H54 (cell line): ENCODE results near the gene TMEFF1.

Experiments
- DNase-seq: peaks from one replicate; pipeline ENCODE4 v3.0.0; 2011; ENCODE audit warnings: low spot score, mixed read lengths; ENCODE audit not compliant: insufficient read length
- FAIRE-seq: peaks from 3 replicates; lab custom pipeline; 2011; peaks lifted over from hg19 to GRCh38; lab: Jason Lieb, UNC
- POLR2A ChIP-seq: IDR thresholded peaks from 2 replicates; pipeline ENCODE4 v1.6.1; 2011; ENCODE audit warnings: low read depth, mild to moderate bottlenecking, low read length

Gene TMEFF1

GRCh38 chr9:100581661-100582060 lies 108.7 kb downstream of the TMEFF1 start:
- TF ChIP-seq POLR2A: no peak
- FAIRE-seq: no peak
- no peak for DNase-seq

GRCh38 chr9:100583014-100583802 lies 110.3 kb downstream of the TMEFF1 start:
- no peak for TF ChIP-seq POLR2A
- DNase-seq (no peak), FAIRE-seq (no peak)

- no peak for DNase-seq
- no peak for TF ChIP-seq POLR2A
- FAIRE-seq: no peak
These were observed 112.0 kb downstream of the TMEFF1 start for GRCh38 chr9:100584951-100585350.

GRCh38 chr9:100586093-100586492 lies 113.1 kb downstream of the TMEFF1 start:
- no peak for DNase-seq
- TF ChIP-seq POLR2A: no peak
- FAIRE-seq: no peak

- peak; percentile 27 for DNase-seq
- FAIRE-seq: peak; percentile 84
- no peak for TF ChIP-seq POLR2A
These were observed 114.4 kb downstream of the TMEFF1 start for GRCh38 chr9:100587375-100587774.

GRCh38 chr9:100589582-100589981 lies 116.6 kb downstream of the TMEFF1 start:
- no peak for DNase-seq
- TF ChIP-seq POLR2A: no peak

GRCh38 chr9:100590481-100590880 lies 117.5 kb downstream of the TMEFF1 start:
- TF ChIP-seq POLR2A: no peak
- DNase-seq (peak; percentile 34), FAIRE-seq (peak; percentile 67)

More at GRCh38 chr9:100589582-100589981, 116.6 kb downstream of the TMEFF1 start:
- peak; percentile 86 for FAIRE-seq

GRCh38 chr9:100591139-100591538 lies 118.2 kb downstream of the TMEFF1 start:
- DNase-seq: no peak
- no peak for FAIRE-seq
- TF ChIP-seq POLR2A: no peak

- no peak for TF ChIP-seq POLR2A
- no peak for FAIRE-seq
- DNase-seq: no peak
These were observed 118.9 kb downstream of the TMEFF1 start for GRCh38 chr9:100591639-100592412.

- TF ChIP-seq POLR2A: no peak
- DNase-seq (peak; percentile 32), FAIRE-seq (peak; percentile 84)
These were observed 122.6 kb downstream of the TMEFF1 start for GRCh38 chr9:100595391-100596199.

GRCh38 chr9:100597236-100597635 lies 124.3 kb downstream of the TMEFF1 start:
- FAIRE-seq: no peak
- TF ChIP-seq POLR2A: no peak
- DNase-seq: no peak

- FAIRE-seq: peak; percentile 55
These were observed 125.7 kb downstream of the TMEFF1 start for GRCh38 chr9:100598641-100599145.

GRCh38 chr9:100600521-100601079 lies 127.7 kb downstream of the TMEFF1 start:
- TF ChIP-seq POLR2A: no peak
- FAIRE-seq: no peak
- DNase-seq: no peak

More at GRCh38 chr9:100598641-100599145, 125.7 kb downstream of the TMEFF1 start:
- TF ChIP-seq POLR2A: peak; percentile 49; the same call in 1 of the 2 replicates
- peak; percentile 85 for DNase-seq
